HepG2 (cell line): ENCODE data around the gene NCOA7. TPM values are rescaled to one million over a fixed set of nuclear protein-coding genes. Genes with fewer than 3 reads are reported as not detected.

Source experiments
- HMGXB3 ChIP-seq: sonication (generic); formaldehyde crosslinking; IDR thresholded peaks from 2 replicates; pipeline ENCODE4 v1.4.0; 2020; ENCODE audit warnings: missing genetic modification reagents, borderline replicate concordance
- TFE3 ChIP-seq: IDR thresholded peaks from 2 replicates; pipeline ENCODE4 v1.6.1; 2016
- ZFY ChIP-seq: sonication (generic); formaldehyde crosslinking; IDR thresholded peaks from 2 replicates; pipeline ENCODE4 v1.4.0; 2020; ENCODE audit warnings: missing genetic modification reagents
- ZNF292 ChIP-seq: sonication (generic); formaldehyde crosslinking; IDR thresholded peaks from 2 replicates; pipeline ENCODE4 v1.8.1; 2022; ENCODE audit warnings: mild to moderate bottlenecking, low read depth, missing genetic modification reagents, borderline replicate concordance
- ZNF616 ChIP-seq: sonication (generic); formaldehyde crosslinking; IDR thresholded peaks from 2 replicates; pipeline ENCODE4 v1.5.0; 2020; ENCODE audit warnings: low read depth, mild to moderate bottlenecking, missing genetic modification reagents
- ZNF703 ChIP-seq: sonication (generic); formaldehyde crosslinking; IDR thresholded peaks from 2 replicates; pipeline ENCODE4 v1.5.1; 2020; ENCODE audit warnings: missing genetic modification reagents, mild to moderate bottlenecking, moderate library complexity, borderline replicate concordance
- ZNF891 ChIP-seq: sonication (generic); formaldehyde crosslinking; IDR thresholded peaks from 2 replicates; pipeline ENCODE4 v1.5.0; 2020; ENCODE audit warnings: mild to moderate bottlenecking, missing genetic modification reagents
- polyA plus RNA-seq, 8 experiments: library from polyadenylated mRNA; depleted of rRNA in 3 of 8; stranded (reverse) in 7 of 8; unstranded in 1 of 8; fragments of >200 nt; fragmentation: Illumina TruSeq in 4 of 8; extraction: Trizol in 4 of 8; gene quantifications; 2 replicates each; pipeline versions ENCODE4 v1.2.1 to v1.2.3, GENCODE V29; 2011 to 2016; ENCODE audit warnings: low read depth in 4 of 8, missing spikeins in 1 of 8, mixed read lengths in 1 of 8; ENCODE audit not compliant: insufficient read depth in 1 of 8
- total RNA-seq, 5 experiments: library from RNA; depleted of rRNA; stranded (reverse); fragments of >200 nt; fragmentation: Illumina TruSeq; extraction: Trizol; gene quantifications; 2 replicates each; pipeline ENCODE4 v1.2.3, GENCODE V29; 2016; ENCODE audit warnings: low read depth in 1 of 5
- TF ChIP-seq, protein P1 (sequence below), 2 experiments: sonication (generic) in 1 of 2; formaldehyde crosslinking in 1 of 2; IDR thresholded peaks; 2 replicates each; pipeline versions ENCODE4 v1.6.1 to v1.9.0; 2014 to 2022; ENCODE audit warnings: antibody characterized with exemption in 1 of 2, borderline replicate concordance in 1 of 2, inconsistent platforms in 1 of 2, low read depth in 1 of 2, missing genetic modification reagents in 1 of 2
- TF ChIP-seq, protein P2 (sequence below): sonication (generic); formaldehyde crosslinking; IDR thresholded peaks from 2 replicates; pipeline ENCODE4 v1.8.0; 2022; ENCODE audit warnings: missing genetic modification reagents, mild to moderate bottlenecking, inconsistent platforms, borderline replicate concordance

Gene NCOA7
- total and polyA plus RNA-seq, 2 of the 13 experiments (the other 11 are each of a cell fraction or from before 2014, with no cell fraction given) = 13.6 to 20.8 TPM

GRCh38 chr6:125780540-125781313 lies 10.0 kb upstream of the NCOA7 start (continued):
- TF ChIP-seq, protein P1, sequence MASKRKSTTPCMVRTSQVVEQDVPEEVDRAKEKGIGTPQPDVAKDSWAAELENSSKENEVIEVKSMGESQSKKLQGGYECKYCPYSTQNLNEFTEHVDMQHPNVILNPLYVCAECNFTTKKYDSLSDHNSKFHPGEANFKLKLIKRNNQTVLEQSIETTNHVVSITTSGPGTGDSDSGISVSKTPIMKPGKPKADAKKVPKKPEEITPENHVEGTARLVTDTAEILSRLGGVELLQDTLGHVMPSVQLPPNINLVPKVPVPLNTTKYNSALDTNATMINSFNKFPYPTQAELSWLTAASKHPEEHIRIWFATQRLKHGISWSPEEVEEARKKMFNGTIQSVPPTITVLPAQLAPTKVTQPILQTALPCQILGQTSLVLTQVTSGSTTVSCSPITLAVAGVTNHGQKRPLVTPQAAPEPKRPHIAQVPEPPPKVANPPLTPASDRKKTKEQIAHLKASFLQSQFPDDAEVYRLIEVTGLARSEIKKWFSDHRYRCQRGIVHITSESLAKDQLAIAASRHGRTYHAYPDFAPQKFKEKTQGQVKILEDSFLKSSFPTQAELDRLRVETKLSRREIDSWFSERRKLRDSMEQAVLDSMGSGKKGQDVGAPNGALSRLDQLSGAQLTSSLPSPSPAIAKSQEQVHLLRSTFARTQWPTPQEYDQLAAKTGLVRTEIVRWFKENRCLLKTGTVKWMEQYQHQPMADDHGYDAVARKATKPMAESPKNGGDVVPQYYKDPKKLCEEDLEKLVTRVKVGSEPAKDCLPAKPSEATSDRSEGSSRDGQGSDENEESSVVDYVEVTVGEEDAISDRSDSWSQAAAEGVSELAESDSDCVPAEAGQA (IDR thresholded peaks at IDR 0.05; ENCODE audit: low read depth) = no peak
- TF ChIP-seq, protein P1 (CRISPR knock-in tag; IDR thresholded peaks at IDR 0.05; ENCODE audit: borderline replicate concordance) = peak; percentile 49; the same call in 1 of the 2 replicates
- TF ChIP-seq ZNF292 (CRISPR knock-in tag) (peak; percentile 21; the same call in 1 of the 2 replicates), ZNF616 (CRISPR knock-in tag) (peak; percentile 85; the same call in 1 of the 2 replicates), TFE3 (CRISPR knock-in tag) (no peak), ZFY (CRISPR knock-in tag) (peak; percentile 58), ZNF891 (CRISPR knock-in tag) (peak; percentile 97), ZNF703 (peak; percentile 75; the same call in 1 of the 2 replicates), HMGXB3 (CRISPR knock-in tag) (peak; percentile 4; the same call in 1 of the 2 replicates)
- TF ChIP-seq, protein P2, sequence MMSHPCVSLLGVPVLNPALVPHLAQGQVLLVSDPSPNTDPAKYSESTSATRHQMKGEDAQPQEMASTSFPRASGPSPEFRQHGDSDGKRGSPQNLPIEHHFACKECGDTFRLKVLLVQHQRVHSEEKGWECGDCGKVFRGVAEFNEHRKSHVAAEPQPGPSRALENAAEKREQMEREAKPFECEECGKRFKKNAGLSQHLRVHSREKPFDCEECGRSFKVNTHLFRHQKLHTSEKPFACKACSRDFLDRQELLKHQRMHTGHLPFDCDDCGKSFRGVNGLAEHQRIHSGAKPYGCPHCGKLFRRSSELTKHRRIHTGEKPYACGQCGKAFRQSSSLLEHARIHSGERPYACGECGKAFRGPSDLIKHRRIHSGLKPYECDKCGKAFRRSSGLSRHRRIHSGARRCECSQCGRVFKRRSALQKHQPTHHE (CRISPR knock-in tag) = no peak
